ENCODE data around the gene FRMPD4.

- no peak for TF ChIP-seq CBX8 (IDR thresholded peaks at IDR 0.05)
- TF ChIP-seq GATA3 (IDR thresholded peaks at IDR 0.05; ENCODE audit: borderline replicate concordance): no peak
- TF ChIP-seq, protein P1, sequence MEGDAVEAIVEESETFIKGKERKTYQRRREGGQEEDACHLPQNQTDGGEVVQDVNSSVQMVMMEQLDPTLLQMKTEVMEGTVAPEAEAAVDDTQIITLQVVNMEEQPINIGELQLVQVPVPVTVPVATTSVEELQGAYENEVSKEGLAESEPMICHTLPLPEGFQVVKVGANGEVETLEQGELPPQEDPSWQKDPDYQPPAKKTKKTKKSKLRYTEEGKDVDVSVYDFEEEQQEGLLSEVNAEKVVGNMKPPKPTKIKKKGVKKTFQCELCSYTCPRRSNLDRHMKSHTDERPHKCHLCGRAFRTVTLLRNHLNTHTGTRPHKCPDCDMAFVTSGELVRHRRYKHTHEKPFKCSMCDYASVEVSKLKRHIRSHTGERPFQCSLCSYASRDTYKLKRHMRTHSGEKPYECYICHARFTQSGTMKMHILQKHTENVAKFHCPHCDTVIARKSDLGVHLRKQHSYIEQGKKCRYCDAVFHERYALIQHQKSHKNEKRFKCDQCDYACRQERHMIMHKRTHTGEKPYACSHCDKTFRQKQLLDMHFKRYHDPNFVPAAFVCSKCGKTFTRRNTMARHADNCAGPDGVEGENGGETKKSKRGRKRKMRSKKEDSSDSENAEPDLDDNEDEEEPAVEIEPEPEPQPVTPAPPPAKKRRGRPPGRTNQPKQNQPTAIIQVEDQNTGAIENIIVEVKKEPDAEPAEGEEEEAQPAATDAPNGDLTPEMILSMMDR (IDR thresholded peaks at IDR 0.05): no peak
- TF ChIP-seq RFX5 (IDR thresholded peaks at IDR 0.05): no peak
- no peak for TF ChIP-seq POLR2A (IDR thresholded peaks at IDR 0.05; ENCODE audit: low read length)
- TF ChIP-seq, protein P2, sequence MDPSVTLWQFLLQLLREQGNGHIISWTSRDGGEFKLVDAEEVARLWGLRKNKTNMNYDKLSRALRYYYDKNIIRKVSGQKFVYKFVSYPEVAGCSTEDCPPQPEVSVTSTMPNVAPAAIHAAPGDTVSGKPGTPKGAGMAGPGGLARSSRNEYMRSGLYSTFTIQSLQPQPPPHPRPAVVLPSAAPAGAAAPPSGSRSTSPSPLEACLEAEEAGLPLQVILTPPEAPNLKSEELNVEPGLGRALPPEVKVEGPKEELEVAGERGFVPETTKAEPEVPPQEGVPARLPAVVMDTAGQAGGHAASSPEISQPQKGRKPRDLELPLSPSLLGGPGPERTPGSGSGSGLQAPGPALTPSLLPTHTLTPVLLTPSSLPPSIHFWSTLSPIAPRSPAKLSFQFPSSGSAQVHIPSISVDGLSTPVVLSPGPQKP (IDR thresholded peaks at IDR 0.05; ENCODE audit: low read depth, low read length): no peak
- TF ChIP-seq CEBPB (IDR thresholded peaks at IDR 0.05): no peak
- TF ChIP-seq CBX2 (IDR thresholded peaks at IDR 0.05; ENCODE audit: borderline replicate concordance, low read depth): no peak
- no peak for TF ChIP-seq PHF8 (IDR thresholded peaks at IDR 0.05; ENCODE audit: borderline replicate concordance, low read depth)
- no peak for TF ChIP-seq MYC (IDR thresholded peaks at IDR 0.05; ENCODE audit: borderline replicate concordance, low read length)
- no peak for TF ChIP-seq NFE2L2 (conservative IDR thresholded peaks at IDR 0.05; ENCODE audit: low read length)
- no peak for TF ChIP-seq HOXA7 (CRISPR knock-in tag; IDR thresholded peaks at IDR 0.05)
Observed at GRCh38 chrX:12210196-12210815, 72.0 kb downstream of the FRMPD4 start.

Data from A549 (cell line).